KOPT-K1 (cell line): ENCODE results near the gene TM6SF1.
"Not testable (repeated sequence)": the region's sequence is repeated elsewhere in the genome, so short reads cannot be mapped to it uniquely, and the experiment has no call there.

Experiments
- H3K27ac ChIP-seq: fragments of 200-600 bp; sonication (generic); 2 replicates; pipeline ENCODE4 v1.5.1; 2016; ENCODE audit warnings: antibody characterized with exemption, mild to moderate bottlenecking, low read depth, low read length; ENCODE audit not compliant: poor library complexity, severe bottlenecking
- H3K36me3 ChIP-seq: fragments of 200-600 bp; sonication (generic); 2 replicates; pipeline ENCODE4 v1.5.1; 2017; ENCODE audit warnings: antibody characterized with exemption, mild to moderate bottlenecking, low read length, moderate library complexity; ENCODE audit not compliant: insufficient read depth
- H3K9me3 ChIP-seq: fragments of 200-600 bp; sonication (generic); 2 replicates; pipeline ENCODE4 v1.5.1; 2017; ENCODE audit warnings: antibody characterized with exemption, low read length, mild to moderate bottlenecking; ENCODE audit not compliant: insufficient read depth, poor library complexity, severe bottlenecking

TM6SF1 gene

DNA sequence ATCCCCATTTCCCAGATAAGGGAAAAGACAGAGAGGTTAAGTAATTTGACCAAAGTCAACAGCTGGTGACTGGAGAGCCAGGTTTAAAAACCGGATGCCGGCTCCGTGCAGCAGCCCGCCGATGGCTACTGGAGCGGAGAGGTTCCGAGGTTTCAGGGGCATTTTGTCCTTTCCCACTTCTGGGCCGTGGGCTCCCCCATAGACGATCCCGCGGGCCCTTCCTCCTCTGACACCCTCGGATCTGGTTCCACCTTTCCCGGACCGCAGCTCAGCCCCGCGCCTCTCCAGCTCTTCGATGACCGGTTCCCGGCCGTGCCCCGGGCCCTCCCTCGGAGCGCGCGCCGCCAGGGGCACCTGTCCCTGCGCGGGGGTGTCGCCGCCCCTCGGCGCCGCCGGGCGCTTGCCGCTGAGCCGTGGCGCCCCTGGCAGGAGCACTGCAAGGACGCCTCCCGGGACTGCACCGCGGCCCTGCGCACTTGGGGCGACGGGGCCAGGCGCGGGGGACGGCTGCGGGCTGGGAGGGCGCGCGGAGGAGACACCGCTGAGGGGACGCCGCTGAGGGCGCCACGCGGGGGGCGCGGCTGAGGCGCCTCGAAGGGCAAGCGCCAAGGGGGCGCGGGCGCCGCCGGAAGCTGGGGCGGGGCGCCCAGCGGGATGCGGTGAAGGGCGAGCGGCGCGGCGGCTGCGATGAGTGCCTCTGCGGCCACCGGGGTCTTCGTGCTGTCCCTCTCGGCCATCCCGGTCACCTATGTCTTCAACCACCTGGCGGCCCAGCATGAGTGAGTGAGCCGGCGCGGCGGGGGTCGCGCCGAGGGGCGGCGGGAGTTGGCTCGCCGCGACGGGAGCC lies at the start of gene TM6SF1:
Gene TM6SF1, plus strand, starts transcription at position 652 of the 847 bp plus-strand sequence. Its CDS starts 36 bp downstream, at position 688.
- no peaks in the 10 kb centered on the region for H3K36me3 ChIP-seq
- no peak within 1 kb of the TSS for H3K27ac ChIP-seq
- no peaks in the 10 kb centered on the region for H3K9me3 ChIP-seq

DNA sequence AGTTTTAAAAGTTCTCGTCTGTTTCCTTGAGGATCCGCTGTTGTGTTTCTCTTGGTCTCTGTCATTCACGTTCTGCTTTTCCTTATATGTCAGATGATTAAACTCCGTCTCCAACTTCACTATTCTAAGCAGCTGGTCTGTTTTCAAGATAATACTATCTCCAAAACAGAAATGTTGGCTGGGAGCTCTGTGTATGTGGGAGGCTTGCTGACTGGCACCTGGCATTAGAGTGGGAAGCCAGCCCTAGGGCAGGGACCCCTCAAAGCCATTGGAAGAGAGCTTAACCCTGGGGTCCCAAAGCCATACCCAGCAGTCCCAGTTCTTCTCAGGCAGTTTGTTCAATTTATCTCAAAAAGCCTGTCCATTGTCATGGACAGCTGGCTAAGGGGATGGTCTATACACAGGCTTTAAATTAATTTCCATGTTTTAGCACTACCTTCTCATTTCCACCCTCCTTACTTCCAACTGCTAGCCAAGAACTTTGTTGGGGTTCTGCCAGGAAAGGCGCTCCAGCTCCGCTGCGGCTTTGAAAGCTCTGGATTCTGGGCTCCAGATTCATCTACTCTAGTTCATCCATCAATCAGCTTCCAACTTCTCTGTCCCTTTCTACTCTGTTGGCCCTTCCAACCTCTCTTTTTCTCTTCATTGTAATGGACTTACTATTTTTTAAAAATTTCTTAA lies 49.6 kb upstream of the TM6SF1 start:
- Histone ChIP-seq H3K27ac (no peak overlapping the region), H3K36me3 (peaks cover 70% of the 10 kb centered on the region)

DNA sequence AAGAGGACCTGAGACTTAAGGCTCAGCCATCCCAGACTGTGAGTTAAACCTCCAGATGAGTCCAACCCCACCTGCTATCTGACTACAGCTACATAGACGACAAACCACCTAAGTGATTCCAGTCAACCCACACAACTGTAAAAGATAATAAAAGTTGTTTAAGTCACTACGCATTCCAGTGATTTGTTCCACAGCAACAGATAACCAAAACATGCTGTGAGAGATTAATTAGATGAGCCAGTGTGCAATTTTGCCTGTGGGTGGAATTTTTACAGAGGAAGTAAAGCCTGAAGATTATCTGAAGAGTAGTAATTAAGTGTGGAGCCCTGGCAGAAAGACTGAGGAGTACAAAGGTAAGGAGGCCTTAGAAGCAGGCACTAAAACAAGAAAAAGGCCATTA lies 45.8 kb upstream of the TM6SF1 start:
- Histone ChIP-seq H3K36me3 (peaks cover 47% of the 10 kb centered on the region), H3K9me3 (no peaks in the 10 kb centered on the region), H3K27ac (no peak overlapping the region)

More for the DNA sequence above, 49.6 kb upstream of the TM6SF1 start:
- no peaks in the 10 kb centered on the region for H3K9me3 ChIP-seq

DNA sequence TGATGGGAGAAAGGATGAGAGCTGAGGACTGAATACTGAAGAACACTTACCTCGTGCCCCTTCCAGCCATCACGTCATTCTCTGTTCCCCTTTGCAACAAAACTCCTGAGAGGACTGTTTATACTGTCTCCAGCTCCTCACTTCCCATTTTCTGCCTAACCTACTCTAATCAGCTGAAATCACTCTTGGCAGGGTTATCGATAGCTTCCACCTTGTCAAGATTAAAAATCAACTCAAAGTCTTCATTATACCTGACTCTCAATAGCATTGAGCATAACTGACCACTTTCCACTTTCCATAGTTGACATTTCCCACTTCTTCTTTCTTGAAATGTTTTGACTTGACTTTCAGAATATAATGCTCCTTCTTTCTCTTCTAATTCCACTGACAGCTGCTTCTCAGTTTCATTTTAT lies 44.7 kb upstream of the TM6SF1 start:
- no peaks in the 10 kb centered on the region for H3K9me3 ChIP-seq
- peaks cover 38% of the 10 kb centered on the region for H3K36me3 ChIP-seq
- no peak overlapping the region for H3K27ac ChIP-seq

DNA sequence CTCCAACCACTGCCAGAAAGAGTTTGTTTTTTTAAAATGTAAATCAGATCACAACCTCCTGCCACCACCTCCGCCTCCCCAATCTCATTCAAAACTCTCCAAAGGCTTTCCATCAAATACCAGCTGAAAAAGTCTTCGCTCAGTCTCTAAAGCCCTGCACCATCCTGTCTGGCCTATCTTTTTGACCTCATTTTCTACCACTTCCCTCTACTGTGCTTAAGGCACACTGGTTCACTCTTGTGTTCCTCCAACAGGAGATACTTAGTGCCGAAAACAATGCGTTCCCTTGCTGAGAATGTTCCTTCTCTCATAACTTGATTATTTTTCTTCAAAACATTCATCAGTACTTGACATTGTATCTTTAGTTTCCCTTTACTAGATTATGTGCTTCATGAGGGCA lies 43.9 kb upstream of the TM6SF1 start:
- H3K36me3 ChIP-seq: peaks cover 35% of the 10 kb centered on the region
- H3K27ac ChIP-seq: no peak overlapping the region
- no peaks in the 10 kb centered on the region for H3K9me3 ChIP-seq

DNA sequence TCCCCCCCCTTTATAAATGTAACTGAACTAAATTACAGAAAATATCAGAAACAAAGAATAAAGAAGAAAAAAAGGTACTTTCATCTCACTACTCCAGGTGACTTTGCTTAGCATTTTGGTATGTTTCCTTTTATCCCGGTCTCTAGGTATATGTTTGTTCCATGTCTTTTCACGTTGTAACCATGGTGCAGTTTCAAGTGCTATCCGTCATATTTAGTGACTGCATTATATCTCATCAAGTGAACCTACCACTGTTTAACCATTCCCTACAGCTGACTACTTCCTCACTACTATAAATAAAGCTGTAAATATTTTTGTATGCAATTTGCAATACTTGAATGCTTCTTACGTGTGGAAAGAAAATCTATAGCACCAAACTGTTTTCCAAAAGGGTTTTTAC lies 42.6 kb upstream of the TM6SF1 start:
- H3K27ac ChIP-seq: no peak overlapping the region
- peaks cover 5% of the 10 kb centered on the region for H3K9me3 ChIP-seq
- peaks cover 35% of the 10 kb centered on the region for H3K36me3 ChIP-seq

DNA sequence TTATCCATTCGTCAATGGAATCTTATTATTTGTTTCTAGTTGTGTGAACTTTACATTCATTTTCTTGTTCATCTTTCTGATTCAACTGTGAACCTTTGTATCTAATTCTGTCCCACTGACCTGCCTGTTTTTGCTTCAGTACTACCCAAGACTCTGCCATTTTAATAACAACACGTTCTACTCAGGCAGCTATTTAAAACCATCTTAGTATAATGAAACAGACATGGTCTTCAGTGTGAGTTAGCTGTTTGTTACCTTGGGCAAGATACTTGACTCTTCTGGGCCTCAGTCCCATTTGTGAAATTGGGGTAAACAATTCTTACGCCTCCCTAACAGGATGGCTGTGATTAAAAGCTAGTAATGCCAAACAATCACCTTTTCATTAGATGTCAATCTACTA lies 42.0 kb upstream of the TM6SF1 start:
- Histone ChIP-seq H3K27ac (peak overlapping the region; percentile 90), H3K36me3 (peaks cover 35% of the 10 kb centered on the region), H3K9me3 (peaks cover 5% of the 10 kb centered on the region)

DNA sequence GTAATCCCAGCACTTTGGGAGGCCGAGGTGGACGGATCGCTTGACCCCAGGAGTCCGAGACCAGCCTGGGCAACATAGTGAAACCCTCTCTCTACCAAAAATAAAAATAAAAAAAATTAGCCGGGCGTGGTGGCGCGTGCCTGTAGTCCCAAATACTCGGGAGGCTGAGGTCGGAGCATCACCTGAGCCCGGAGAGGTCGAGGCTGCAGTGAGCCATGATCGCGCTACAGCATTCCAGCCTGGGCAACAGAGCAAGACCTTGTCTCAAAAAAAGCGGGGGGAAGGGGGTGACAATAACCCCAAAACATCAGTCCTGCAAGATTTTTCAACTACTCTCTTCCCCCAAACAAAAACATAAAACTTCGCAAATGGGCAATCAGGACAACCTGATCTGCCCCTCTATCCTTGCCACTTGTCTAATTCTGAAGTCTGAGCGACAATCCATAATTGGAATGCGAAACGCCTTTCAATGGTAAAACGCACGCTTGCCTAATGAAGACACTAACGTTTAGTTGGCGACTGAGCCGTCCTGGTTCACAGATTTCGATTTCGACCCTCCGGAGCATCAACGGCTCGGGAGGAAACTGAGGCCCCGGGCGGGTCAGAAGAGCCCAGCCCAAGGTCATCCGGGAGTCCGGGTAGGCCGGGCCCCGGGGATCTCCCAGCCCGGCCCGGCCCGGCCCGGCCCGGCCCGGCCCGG lies 41.3 kb upstream of the TM6SF1 start:
- Histone ChIP-seq H3K36me3 (peaks cover 30% of the 10 kb centered on the region), H3K9me3 (peaks cover 5% of the 10 kb centered on the region), H3K27ac (peak overlapping the region; percentile 90)

DNA sequence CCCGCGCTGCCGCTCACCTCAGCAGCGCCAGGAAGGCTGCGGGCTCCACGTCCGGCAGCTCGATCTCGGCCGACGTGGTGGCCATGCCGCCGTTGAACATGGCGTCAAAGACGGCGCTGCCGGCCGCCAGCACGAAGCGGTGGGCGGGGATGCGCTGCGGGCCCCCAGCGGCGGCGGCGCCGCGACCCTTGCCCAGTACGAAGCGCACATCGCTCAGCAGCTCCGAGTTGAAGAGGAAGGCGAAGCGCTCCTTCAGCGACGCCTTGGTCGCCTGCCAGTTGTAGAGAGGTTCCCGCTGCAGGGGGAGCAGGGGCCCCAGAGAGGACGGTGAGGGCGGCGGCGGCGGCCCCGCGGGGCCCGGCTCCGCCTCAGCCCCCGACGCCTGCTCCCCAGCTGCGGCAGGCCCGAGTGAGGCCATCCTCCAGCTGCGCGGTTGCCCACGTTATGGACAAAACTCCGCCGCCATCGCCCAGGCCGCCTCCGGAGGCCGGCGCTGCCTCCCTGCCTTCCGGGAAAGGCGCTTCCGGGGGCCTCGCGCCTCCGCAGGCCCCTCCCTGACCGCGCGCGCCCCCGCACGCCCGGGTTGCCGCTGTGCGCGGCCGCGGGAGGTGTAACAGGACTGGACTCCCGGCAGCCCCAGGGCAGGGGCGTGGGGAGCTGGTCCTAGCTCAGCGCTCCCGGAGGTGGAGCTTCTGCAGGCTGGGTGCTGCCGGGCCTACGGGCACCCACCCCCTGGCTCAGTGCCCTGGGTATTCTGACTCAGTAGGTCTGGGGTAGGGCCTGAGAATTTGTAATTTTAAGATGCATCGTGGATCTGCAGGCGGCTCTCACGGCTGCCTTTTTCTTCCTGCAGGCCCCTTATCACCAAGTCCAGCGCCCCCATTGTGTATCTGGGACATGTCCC lies 40.5 kb upstream of the TM6SF1 start, which contains the start of gene BTBD1:
Gene BTBD1, minus strand, starts transcription at position 519 of the 904 bp plus-strand sequence. Its CDS starts 101 bp downstream, at position 418.
- H3K36me3 ChIP-seq: peaks cover 22% of the 10 kb centered on the region
- H3K9me3 ChIP-seq: peaks cover 5% of the 10 kb centered on the region
- H3K27ac ChIP-seq: peak within 1 kb of the TSS; percentile 90

DNA sequence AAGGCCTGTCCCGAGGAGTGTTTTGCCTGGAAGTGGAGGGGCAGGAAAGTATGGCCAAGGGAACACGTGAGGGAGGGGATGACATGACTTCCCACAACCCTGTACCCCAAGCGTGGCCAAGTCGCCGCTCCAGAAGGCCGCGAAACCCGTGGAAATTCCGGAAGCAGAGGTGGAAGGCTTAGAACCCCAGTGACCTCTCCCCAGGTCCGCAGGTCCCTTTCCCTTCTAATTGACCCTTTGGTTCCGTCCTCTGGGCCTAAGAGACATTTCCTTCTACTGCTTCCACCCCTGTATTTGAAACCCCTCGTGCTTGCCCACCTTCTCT lies 39.8 kb upstream of the TM6SF1 start:
- Histone ChIP-seq H3K9me3 (peaks cover 5% of the 10 kb centered on the region), H3K27ac (peak overlapping the region; percentile 90), H3K36me3 (peaks cover 16% of the 10 kb centered on the region)

DNA sequence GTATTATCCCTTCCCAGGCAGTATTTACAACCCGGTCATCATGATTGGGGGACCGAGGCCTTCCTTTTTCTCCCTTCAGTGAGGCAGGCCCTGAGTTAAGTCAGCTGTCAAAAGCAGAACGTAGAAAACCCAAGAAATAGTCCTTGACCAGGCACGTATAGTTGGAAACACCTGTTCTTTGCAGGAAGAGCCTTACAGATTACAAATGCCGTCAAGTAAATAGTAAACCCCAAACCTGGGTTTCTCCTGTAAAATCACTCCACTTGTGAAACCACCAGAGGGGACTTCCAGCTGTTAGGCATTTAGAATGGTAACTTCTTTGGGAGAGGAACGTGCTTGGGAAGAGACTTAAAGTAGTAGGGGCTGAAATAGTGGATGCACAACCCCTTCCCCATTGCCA lies 39.4 kb upstream of the TM6SF1 start:
- Histone ChIP-seq H3K36me3 (peaks cover 12% of the 10 kb centered on the region; the same call in 1 of the 2 replicates), H3K27ac (no peak overlapping the region), H3K9me3 (peaks cover 7% of the 10 kb centered on the region)

DNA sequence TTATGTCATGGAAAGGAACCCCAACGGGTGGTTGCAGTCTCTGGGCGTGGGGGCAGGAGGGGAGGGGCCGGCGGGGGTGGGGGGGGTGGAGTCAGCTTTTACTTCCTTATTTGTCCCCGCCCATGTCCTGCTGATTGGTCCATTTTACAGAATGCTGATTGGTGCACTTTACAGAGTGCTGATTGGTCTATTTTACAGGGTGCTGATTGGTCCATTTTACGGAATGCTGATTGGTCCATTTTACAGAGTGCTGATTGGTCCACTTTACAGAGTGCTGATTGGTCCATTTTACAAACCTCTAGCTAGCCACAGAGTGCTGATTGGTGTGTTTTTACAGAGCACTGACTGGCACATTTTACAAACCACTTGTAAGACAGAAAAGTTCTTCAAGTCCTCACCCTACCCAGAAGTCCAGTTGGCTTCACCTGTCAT lies 38.2 kb upstream of the TM6SF1 start:
- H3K27ac ChIP-seq, H3K36me3 ChIP-seq: not testable (repeated sequence)
- peaks cover 17% of the 10 kb centered on the region for H3K9me3 ChIP-seq

DNA sequence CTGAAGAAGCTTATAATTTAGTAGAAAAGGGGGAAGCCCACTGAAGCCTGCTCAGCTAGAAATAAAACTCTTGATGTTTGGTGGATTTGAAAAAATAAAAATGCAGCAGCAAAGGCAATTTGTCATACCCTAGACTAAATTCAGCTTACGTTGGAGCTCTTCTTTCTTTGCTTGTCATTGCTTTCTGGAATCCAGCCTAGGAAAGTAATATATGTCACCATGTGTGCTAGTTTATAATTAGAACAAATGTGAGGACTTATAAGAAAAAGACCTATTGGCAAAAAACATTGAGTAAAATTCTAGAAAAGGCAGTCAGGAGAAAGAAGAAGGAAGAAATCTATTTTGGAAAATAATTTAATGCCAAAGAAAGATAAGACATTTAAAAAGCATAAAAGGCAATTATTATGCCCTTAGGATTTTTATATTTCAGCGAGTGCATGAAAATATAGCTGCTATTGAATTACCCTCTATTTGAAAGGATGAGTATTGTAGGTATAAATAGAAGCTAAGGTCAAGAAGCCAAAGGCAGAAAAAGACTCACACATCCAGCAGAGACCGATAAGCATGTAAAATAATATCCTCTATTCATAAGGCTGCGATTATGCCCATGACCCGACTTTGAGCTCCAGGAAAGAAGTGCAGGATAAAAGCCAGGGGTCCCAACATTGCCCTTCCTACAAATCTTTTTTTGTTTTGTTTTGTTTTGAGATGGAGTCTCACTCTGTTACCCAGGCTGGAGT lies 29.8 kb upstream of the TM6SF1 start:
- no peak overlapping the region for H3K27ac ChIP-seq
- no peaks in the 10 kb centered on the region for H3K36me3 ChIP-seq
- H3K9me3 ChIP-seq: peaks cover 23% of the 10 kb centered on the region

DNA sequence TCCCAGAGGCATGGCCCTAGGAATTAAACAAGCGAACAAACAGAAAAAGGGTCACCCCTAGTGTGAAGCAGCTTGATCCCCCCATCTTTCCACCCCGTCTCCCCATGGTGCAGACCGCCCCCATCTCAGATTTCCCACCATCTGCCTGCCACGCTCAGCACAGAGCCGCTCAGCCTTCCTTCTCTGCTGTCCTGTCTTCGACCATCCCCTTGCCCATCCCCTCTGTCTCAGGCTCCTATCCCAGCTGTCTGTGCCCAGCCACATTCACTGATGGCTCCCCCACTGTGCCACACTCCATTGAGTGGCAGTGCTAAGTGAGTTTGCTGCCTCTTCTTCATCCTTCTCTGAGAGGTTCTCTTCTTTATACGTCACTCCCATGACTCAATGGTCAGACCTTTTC lies 28.7 kb upstream of the TM6SF1 start:
- peaks cover 14% of the 10 kb centered on the region for H3K9me3 ChIP-seq
- no peak overlapping the region for H3K27ac ChIP-seq
- H3K36me3 ChIP-seq: no peaks in the 10 kb centered on the region
